ENCODE results near the gene CRELD2.

The CRELD2 gene

GRCh38 chr22:49929994-49930575 is 11.7 kb downstream of the CRELD2 start:
- no peak for TF ChIP-seq CTCF (IDR thresholded peaks at IDR 0.05)
- no peak for DNase-seq (ENCODE audit: low spot score)
- peak overlapping the region in 1 of 2 donors; percentile 1 for H3K27ac ChIP-seq
- H3K4me3 ChIP-seq: peak overlapping the region; percentile 59

- no peak for TF ChIP-seq CTCF (IDR thresholded peaks at IDR 0.05)
- Histone ChIP-seq H3K4me3 (no peak overlapping the region), H3K27ac (peak overlapping the region in 1 of 2 donors; percentile 46)
- DNase-seq (ENCODE audit: low spot score): no peak
These were observed 12.4 kb downstream of the CRELD2 start for GRCh38 chr22:49930596-49931412.

GRCh38 chr22:49933236-49934159 is 15.1 kb downstream of the CRELD2 start:
- no peak for DNase-seq (ENCODE audit: low spot score)
- no peak for TF ChIP-seq CTCF (IDR thresholded peaks at IDR 0.05)
- Histone ChIP-seq H3K4me3 (peak overlapping the region; percentile 77), H3K27ac (peak overlapping the region; percentile 76 to 92)

GRCh38 chr22:49934160-49934890 is 15.9 kb downstream of the CRELD2 start:
- no peak for TF ChIP-seq CTCF (IDR thresholded peaks at IDR 0.05)
- Histone ChIP-seq H3K27ac (peak overlapping the region; percentile 76 to 92), H3K4me3 (peak overlapping the region; percentile 77)
- DNase-seq (ENCODE audit: low spot score): no peak

- Histone ChIP-seq H3K4me3 (peak overlapping the region; percentile 77), H3K27ac (peak overlapping the region; percentile 76 to 92)
- DNase-seq (ENCODE audit: low spot score): no peak
- TF ChIP-seq CTCF (IDR thresholded peaks at IDR 0.05): no peak
These were observed 16.6 kb downstream of the CRELD2 start for GRCh38 chr22:49934891-49935557.

- peak overlapping the region; percentile 76 to 92 for H3K27ac ChIP-seq
- no peak for TF ChIP-seq CTCF (IDR thresholded peaks at IDR 0.05)
- H3K4me3 ChIP-seq: peak overlapping the region; percentile 77
- DNase-seq (ENCODE audit: low spot score): no peak
These were observed 17.1 kb downstream of the CRELD2 start for GRCh38 chr22:49935561-49935960.
